ENCODE results near the gene TRIM44.

DNA sequence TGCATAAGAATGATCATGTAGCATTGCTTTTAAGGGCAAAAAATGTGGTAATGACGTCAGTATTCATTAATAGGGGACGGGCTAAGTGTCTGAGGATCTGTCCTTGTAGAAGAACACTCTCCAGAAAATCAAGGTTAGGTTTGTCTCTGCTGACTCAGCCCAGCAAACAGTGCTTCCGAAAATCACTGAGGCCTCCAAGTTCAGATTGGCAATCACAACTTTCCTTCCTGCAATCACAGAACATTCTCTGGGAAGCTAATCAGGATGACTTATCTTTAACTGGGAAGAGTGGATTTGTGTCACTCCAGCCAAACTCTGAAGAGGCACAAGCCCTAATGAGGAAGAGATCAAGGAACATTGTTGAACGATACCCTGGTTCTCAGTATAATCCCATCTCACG is 158.0 kb downstream of the TRIM44 start:
- TF ChIP-seq CHD2 (IDR thresholded peaks at IDR 0.05; ENCODE audit: low read length, partially characterized antibody) (no peak), RCOR1 (IDR thresholded peaks at IDR 0.05; ENCODE audit: low read depth, low read length) (no peak), NPAS2 (CRISPR knock-in tag; IDR thresholded peaks at IDR 0.05; ENCODE audit: borderline replicate concordance) (no peak), RFX5 (IDR thresholded peaks at IDR 0.05) (no peak), POLR2AphosphoS2 (conservative IDR thresholded peaks at IDR 0.05; ENCODE audit: low read length) (no peak), JUNB (IDR thresholded peaks at IDR 0.05) (no peak)
- TF ChIP-seq, protein P1, sequence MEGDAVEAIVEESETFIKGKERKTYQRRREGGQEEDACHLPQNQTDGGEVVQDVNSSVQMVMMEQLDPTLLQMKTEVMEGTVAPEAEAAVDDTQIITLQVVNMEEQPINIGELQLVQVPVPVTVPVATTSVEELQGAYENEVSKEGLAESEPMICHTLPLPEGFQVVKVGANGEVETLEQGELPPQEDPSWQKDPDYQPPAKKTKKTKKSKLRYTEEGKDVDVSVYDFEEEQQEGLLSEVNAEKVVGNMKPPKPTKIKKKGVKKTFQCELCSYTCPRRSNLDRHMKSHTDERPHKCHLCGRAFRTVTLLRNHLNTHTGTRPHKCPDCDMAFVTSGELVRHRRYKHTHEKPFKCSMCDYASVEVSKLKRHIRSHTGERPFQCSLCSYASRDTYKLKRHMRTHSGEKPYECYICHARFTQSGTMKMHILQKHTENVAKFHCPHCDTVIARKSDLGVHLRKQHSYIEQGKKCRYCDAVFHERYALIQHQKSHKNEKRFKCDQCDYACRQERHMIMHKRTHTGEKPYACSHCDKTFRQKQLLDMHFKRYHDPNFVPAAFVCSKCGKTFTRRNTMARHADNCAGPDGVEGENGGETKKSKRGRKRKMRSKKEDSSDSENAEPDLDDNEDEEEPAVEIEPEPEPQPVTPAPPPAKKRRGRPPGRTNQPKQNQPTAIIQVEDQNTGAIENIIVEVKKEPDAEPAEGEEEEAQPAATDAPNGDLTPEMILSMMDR (IDR thresholded peaks at IDR 0.05) = no peak
- TF ChIP-seq, protein P2, sequence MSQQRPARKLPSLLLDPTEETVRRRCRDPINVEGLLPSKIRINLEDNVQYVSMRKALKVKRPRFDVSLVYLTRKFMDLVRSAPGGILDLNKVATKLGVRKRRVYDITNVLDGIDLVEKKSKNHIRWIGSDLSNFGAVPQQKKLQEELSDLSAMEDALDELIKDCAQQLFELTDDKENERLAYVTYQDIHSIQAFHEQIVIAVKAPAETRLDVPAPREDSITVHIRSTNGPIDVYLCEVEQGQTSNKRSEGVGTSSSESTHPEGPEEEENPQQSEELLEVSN (IDR thresholded peaks at IDR 0.05; ENCODE audit: borderline replicate concordance, low read depth) = no peak

All from A549 (cell line).